Natural killer cell treated with Interleukin-12 subunit alpha and Interleukin-12 subunit beta and Interleukin-15 and Interleukin-18, amount 100 ng/mL, for 72 hours (primary cell): ENCODE data around the gene ZFHX2. TPM values are rescaled to one million over a fixed set of nuclear protein-coding genes. Genes with fewer than 3 reads are reported as not detected.

ENCODE experiments used
- ATAC-seq, 2 donors: fragments of 150-1000 bp; cut with Tn5 transposase in 1 of 2; sonication (Bioruptor Pico), chemical (Tn5 transposase) in 1 of 2; 2 replicates each; pipeline ENCODE4 v1.10.0; 2021
- DNase-seq: peaks from one replicate; pipeline ENCODE4 v3.0.0; 2022; ENCODE audit warnings: low spot score
- H3K27ac Mint-ChIP-seq, 2 donors: 1 replicate in 1 of 2; 2 replicates in 1 of 2; pipeline ENCODE4 v1.8.0; 2022; ENCODE audit warnings: mixed read lengths in 2 of 2, mild to moderate bottlenecking in 1 of 2, moderate library complexity in 1 of 2
- H3K27me3 Mint-ChIP-seq, 2 donors: 1 replicate in 1 of 2; 2 replicates in 1 of 2; pipeline ENCODE4 v1.8.0; 2022; ENCODE audit warnings: mixed read lengths in 2 of 2
- H3K36me3 Mint-ChIP-seq: one replicate; pipeline ENCODE4 v1.8.0; 2022; ENCODE audit warnings: mixed read lengths
- H3K4me1 Mint-ChIP-seq, 2 donors: 1 replicate in 1 of 2; 2 replicates in 1 of 2; pipeline ENCODE4 v1.8.0; 2022; ENCODE audit warnings: low read depth in 2 of 2, mixed read lengths in 2 of 2, mild to moderate bottlenecking in 1 of 2
- H3K4me3 Mint-ChIP-seq: one replicate; pipeline ENCODE4 v1.8.0; 2022; ENCODE audit warnings: mixed read lengths
- H3K9me3 Mint-ChIP-seq: 2 replicates; pipeline ENCODE4 v1.8.0; 2022; ENCODE audit warnings: mixed read lengths
- total RNA-seq, 2 donors: library from RNA; stranded (reverse); gene quantifications; one replicate each; pipeline ENCODE4 v1.2.3, GENCODE V29; 2022

Gene ZFHX2
- total RNA-seq, 2 donors from 2014 or later = 2.8 to 4.9 TPM

GRCh38 chr14:23568021-23568599 is 16.5 kb upstream of the ZFHX2 start:
- DNase-seq (no peak), ATAC-seq (no peak)
- peaks cover 23 to 31% of the 10 kb centered on the region in 2 donors for H3K4me1 Mint-ChIP-seq
- peaks cover 8 to 11% of the 10 kb centered on the region in 2 donors for H3K27me3 Mint-ChIP-seq
- H3K4me3 Mint-ChIP-seq = peak overlapping the region; percentile 97
- H3K9me3 Mint-ChIP-seq = no peaks in the 10 kb centered on the region
- H3K27ac Mint-ChIP-seq = peak overlapping the region; percentile 90 to 93
- H3K36me3 Mint-ChIP-seq = no peaks in the 10 kb centered on the region

- H3K4me3 Mint-ChIP-seq = peak within 1 kb of the TSS; percentile 97
- H3K4me1 Mint-ChIP-seq = peaks cover 28% of the 10 kb centered on the region in 2 donors
- ATAC-seq (peak; percentile 96 to 97), DNase-seq (peak; percentile 92)
- peaks cover 4 to 7% of the 10 kb centered on the region in 2 donors for H3K27me3 Mint-ChIP-seq
- no peaks in the 10 kb centered on the region for H3K36me3 Mint-ChIP-seq
- H3K9me3 Mint-ChIP-seq = no peaks in the 10 kb centered on the region
- peak within 1 kb of the TSS; percentile 90 to 93 for H3K27ac Mint-ChIP-seq
These were observed 15.8 kb upstream of the ZFHX2 start, which contains the start of gene AP1G2 for GRCh38 chr14:23567186-23568020. Gene AP1G2 (minus strand): TSS chr14:23567791. CDS start chr14:23567314, 477 bp downstream.

DNA sequence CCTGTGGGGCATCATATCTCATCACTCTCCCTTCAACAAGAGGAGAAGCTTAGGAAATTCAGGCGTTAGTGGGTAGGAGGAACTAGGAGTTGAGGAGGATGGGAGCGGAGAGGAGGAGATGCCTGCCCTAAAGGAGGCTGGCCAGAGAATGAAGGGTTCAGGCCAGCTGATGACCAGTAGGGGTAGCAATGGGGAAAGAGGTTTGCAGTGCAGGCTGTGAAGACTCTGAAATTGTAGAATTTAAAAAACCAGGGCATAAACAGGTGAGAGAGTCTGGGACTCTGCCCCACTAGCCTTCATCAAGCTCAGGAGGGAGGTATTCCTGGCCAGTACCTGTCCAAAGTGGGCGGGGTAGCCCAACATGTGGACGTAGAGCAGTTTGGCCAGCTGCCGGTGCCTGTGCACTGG is 15.2 kb upstream of the ZFHX2 start:
- Mint-ChIP-seq H3K27ac (peak overlapping the region; percentile 90 to 93), H3K4me3 (peak overlapping the region; percentile 97), H3K27me3 (peaks cover 0 to 1% of the 10 kb centered on the region in 2 donors), H3K9me3 (no peaks in the 10 kb centered on the region), H3K4me1 (peaks cover 22 to 28% of the 10 kb centered on the region in 2 donors), H3K36me3 (no peaks in the 10 kb centered on the region)
- no peak for ATAC-seq
- no peak for DNase-seq

- Mint-ChIP-seq H3K4me3 (peak overlapping the region; percentile 97), H3K36me3 (peaks cover 4% of the 10 kb centered on the region), H3K4me1 (peaks cover 22 to 31% of the 10 kb centered on the region in 2 donors), H3K27me3 (no peaks in the 10 kb centered on the region), H3K9me3 (no peaks in the 10 kb centered on the region), H3K27ac (peak overlapping the region; percentile 90 to 93)
- DNase-seq (no peak), ATAC-seq (no peak)
These were observed 14.7 kb upstream of the ZFHX2 start for GRCh38 chr14:23566112-23566777.

- ATAC-seq = no peak
- no peaks in the 10 kb centered on the region for H3K9me3 Mint-ChIP-seq
- peaks cover 22 to 34% of the 10 kb centered on the region in 2 donors for H3K4me1 Mint-ChIP-seq
- peak overlapping the region; percentile 97 for H3K4me3 Mint-ChIP-seq
- no peak overlapping the region for H3K27ac Mint-ChIP-seq
- peaks cover 5% of the 10 kb centered on the region for H3K36me3 Mint-ChIP-seq
- H3K27me3 Mint-ChIP-seq = no peaks in the 10 kb centered on the region
- no peak for DNase-seq
These were observed 14.1 kb upstream of the ZFHX2 start for GRCh38 chr14:23565626-23566025.

DNA sequence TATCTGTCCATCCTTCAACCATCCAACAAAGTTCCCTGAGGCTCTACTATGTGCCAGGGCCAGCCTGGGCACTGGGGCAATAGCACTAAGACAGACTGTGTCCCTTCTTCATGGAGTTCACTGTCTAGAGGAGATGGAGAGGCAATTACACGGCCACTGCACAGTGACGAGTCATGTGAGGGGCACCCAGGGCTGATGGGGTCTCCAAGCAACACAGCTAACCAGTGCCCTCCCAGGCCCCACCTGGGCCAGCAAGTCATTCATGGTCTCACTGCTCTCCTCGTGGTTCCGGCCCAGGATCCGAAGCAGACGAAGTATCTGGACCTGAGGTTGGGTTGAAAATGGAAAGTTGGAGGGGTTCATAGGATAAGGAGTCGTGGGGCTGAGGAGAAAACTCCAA is 13.3 kb upstream of the ZFHX2 start:
- Mint-ChIP-seq H3K4me1 (peaks cover 22 to 38% of the 10 kb centered on the region in 2 donors), H3K27ac (no peak overlapping the region), H3K9me3 (no peaks in the 10 kb centered on the region), H3K4me3 (no peak overlapping the region), H3K27me3 (no peaks in the 10 kb centered on the region), H3K36me3 (peaks cover 12% of the 10 kb centered on the region)
- no peak for ATAC-seq
- DNase-seq = no peak

DNA sequence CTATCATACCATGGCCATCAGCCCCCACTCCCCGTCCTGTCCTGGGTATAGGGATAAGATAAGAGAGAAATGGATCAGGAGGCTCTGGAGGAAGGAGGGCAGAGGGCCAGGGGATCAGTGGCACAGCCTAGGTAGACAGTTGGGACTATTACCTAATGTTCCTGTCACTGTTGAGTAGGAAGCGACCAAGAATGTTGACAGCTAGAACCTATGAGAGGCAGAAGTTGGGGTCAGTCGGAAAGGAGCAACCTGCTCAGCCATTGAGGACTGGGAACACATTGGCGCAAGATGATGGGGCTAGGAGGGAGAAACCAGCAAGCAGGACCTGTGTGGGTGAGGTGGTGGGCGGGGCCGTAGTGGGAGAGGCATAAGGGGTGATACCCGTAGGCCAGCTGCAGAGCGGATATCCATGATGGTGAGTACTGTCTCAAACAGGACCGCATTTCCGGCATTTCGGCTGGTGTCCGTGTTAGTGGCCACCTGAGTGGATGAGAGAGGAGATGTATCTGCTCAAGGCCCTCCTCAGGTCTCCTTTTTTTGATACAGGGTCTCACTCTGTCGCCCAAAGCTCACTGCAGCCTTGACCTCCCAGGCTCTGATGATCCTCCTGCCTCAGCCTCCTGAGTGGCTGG is 12.7 kb upstream of the ZFHX2 start:
- DNase-seq (no peak), ATAC-seq (no peak)
- Mint-ChIP-seq H3K4me3 (no peak overlapping the region), H3K9me3 (no peaks in the 10 kb centered on the region), H3K4me1 (peaks cover 22 to 39% of the 10 kb centered on the region in 2 donors), H3K27ac (no peak overlapping the region), H3K27me3 (no peaks in the 10 kb centered on the region), H3K36me3 (peaks cover 12% of the 10 kb centered on the region)

DNA sequence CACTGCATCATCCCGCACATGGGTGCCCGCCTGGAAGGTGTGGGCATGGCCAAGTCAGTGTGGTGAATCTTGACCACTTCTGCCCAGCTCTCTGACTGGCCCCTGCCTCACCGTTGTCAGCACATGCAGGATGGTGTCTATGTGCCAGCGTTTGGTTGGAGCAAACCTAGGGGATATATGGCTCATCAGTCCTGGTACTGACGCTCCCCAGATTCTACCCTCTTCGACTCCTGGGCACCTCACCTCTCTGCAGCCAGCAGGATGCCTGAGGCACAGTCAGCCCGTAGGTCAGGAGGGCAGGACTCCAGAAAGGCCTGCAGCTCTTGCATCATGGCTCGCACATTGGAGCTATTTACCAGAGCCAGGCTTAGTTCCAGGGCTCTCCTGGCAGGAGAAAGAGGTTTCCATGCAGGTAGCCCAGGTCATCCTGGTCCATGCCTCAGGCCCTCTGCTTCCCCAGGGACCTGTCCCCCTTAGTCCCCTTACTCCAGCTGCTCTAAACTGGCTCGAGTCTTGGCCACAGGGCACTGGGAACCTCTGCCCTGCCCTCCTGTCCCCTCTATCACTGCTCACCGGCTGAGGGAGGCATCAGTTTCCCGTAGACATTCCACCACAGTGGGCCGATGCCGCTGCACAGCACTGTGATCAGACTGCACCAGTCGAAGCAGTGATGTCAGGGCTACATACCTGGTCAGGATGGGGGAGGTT is 12.1 kb upstream of the ZFHX2 start:
- Mint-ChIP-seq H3K9me3 (no peaks in the 10 kb centered on the region), H3K27ac (no peak overlapping the region), H3K36me3 (peaks cover 12% of the 10 kb centered on the region), H3K4me1 (peaks cover 22 to 39% of the 10 kb centered on the region in 2 donors), H3K4me3 (no peak overlapping the region), H3K27me3 (no peaks in the 10 kb centered on the region)
- DNase-seq = no peak
- ATAC-seq = no peak

DNA sequence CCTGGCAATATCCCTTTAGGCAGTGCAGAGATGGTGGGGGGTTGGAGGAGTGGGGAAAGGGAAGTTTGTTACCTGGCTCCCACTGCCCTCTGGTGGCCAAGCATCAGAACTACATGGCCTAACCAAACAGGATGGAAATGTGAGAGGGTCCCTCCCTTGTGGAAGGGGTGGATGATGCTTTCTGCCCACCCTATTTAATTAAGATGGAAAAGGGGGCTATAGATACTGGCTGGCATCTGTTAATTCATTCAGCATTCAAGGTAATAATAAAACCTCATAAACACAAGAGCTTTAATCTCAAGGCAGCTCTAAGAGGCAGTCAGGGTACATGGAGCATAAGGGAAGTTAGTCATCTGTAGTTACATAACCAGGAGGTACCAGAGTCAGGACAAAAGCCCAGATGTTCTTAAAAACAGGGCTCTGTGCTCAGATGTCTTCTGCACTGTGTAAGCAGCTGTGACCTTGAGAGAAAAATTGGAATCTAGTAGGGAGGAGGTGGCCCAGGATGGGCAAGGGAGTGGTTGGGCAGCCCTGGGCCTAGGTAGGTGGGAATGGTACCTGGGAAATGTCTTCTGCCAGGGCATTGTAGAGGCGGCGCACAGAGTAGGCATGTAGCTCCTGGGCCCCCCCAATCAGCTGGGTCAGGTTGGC is 11.4 kb upstream of the ZFHX2 start:
- DNase-seq (no peak), ATAC-seq (no peak)
- Mint-ChIP-seq H3K27me3 (no peaks in the 10 kb centered on the region), H3K4me1 (peaks cover 22 to 38% of the 10 kb centered on the region in 2 donors), H3K9me3 (no peaks in the 10 kb centered on the region), H3K27ac (peak overlapping the region in 1 of 2 donors; percentile 20), H3K4me3 (no peak overlapping the region), H3K36me3 (peaks cover 12% of the 10 kb centered on the region)

DNA sequence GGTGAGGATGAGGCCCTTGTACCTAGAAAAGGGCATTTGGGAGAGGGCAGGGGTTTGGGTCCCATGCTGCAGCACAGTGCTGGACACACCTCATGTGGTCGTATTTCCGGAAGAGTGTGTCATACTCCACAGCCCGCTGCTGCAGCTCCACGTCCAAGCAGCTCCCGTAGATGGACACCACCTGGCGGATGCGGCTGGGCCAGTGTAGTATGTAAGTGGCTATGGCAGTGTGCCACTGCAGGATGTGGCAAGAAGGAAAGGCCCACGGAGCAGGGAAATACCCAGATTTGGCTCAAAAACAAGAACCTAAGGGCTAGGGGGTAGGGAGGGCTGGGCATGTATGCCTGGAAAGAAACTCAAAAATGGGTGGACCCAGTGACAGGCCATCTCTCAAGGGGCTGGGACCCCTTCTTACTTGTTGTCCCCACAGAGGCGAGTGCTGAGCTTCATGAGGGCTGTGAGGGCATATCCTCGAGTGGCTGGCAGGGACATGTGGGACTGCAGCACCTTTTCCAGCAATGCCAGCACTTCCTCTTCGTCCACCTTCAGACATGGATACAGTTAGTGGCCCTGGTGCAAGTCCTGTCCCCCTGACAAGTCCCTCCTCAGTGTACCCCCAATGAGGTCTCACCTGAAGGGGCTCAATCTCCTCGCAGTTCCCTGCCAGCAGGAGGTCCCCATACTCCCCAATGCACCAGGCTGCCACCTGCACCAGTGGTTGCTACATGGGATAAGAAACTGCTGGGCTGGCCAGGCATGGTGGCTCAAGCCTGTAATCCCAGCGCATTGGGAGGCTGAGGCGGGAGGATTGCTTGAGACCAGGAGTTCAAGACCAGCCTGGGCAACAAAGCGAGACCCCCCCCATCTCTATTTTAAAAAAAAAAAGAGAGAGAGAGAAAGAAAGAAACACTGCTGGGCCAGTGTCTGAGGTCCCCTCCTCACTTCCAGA is 10.6 kb upstream of the ZFHX2 start:
- DNase-seq (no peak), ATAC-seq (no peak)
- Mint-ChIP-seq H3K9me3 (no peaks in the 10 kb centered on the region), H3K4me3 (no peak overlapping the region), H3K36me3 (peaks cover 12% of the 10 kb centered on the region), H3K27ac (peak overlapping the region in 1 of 2 donors; percentile 20), H3K27me3 (no peaks in the 10 kb centered on the region), H3K4me1 (peaks cover 24 to 35% of the 10 kb centered on the region in 2 donors)

- Mint-ChIP-seq H3K27me3 (no peaks in the 10 kb centered on the region), H3K4me3 (no peak overlapping the region), H3K4me1 (peaks cover 25 to 37% of the 10 kb centered on the region in 2 donors), H3K36me3 (peaks cover 12% of the 10 kb centered on the region), H3K27ac (no peak overlapping the region), H3K9me3 (no peaks in the 10 kb centered on the region)
- DNase-seq (no peak), ATAC-seq (no peak)
These were observed 9.7 kb upstream of the ZFHX2 start for GRCh38 chr14:23561259-23561658.
